ENCODE results near the gene ST6GALNAC1. TPM values are rescaled to one million over a fixed set of nuclear protein-coding genes. Genes with fewer than 3 reads are reported as not detected.

The ST6GALNAC1 gene
- total RNA-seq, 1 experiment from 2014 or later: not detected

DNA sequence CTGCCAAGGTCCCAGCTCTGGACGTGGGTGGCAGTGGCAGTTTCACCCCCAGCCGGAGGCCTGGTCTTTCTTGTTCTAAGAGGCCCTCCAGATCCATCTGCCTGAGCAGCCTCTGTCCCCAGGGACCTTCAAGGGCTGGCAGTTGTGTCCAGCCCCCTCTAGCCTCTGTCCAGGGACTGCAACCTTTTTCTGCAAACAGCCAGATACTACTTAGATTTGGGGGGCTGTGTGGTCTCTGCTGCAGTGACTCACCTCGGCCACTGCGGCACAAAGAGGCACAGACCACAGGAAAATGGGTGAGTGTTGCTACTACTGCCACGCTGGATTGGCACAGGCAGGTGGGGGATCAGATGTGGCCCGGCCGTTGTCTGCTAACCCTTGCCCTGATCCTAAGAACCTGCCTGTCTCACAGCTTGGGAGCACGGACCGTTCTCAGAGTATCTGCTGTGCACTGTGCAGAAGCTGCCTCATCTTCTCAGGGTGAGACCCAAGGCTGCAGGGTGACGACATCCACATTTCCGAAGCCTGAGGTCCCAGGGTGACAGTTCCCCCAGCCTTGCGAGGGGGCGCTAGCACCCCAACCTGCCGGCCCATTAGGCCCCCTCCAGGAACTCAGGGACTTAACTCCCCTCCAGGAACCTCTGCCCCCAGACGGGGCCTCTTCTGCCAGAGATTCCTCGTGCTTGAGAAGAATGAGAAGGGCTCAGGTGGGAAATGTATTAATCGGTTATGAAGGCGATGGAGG lies 39.6 kb upstream of the ST6GALNAC1 start:
- Histone ChIP-seq H3K4me1 (ENCODE audit: control insufficient read depth in 1 of 2, insufficient read depth in 2 of 2, low read length in 2 of 2) (peaks cover 8 to 10% of the 10 kb centered on the region in 2 experiments), H3K9me3 (ENCODE audit: control insufficient read depth in 1 of 2, insufficient read depth in 1 of 2, low read depth in 1 of 2, low read length in 2 of 2) (no peaks in the 10 kb centered on the region), H3K4me3 (replicated peaks in 1 of 2; ENCODE audit: low read depth in 1 of 2, low read length in 2 of 2) (no peak overlapping the region), H3K9ac (ENCODE audit: low read length) (no peak overlapping the region), H3K9me2 (ENCODE audit: insufficient read depth) (no peaks in the 10 kb centered on the region), H3K4me2 (ENCODE audit: low read length) (no peak overlapping the region), H3K79me2 (ENCODE audit: insufficient read depth, low read length) (no peaks in the 10 kb centered on the region), H4K20me1 (ENCODE audit: insufficient read depth) (no peaks in the 10 kb centered on the region), H3K36me3 (ENCODE audit: control insufficient read depth in 1 of 2, insufficient read depth in 2 of 2, low read length in 2 of 2) (peaks cover 0 to 2% of the 10 kb centered on the region in 2 experiments; a peak in 1 of 4 replicates), H3K27me3 (ENCODE audit: insufficient read depth, low read length) (no peaks in the 10 kb centered on the region), H2AFZ (ENCODE audit: low read depth, low read length, poor library complexity, severe bottlenecking) (no peak overlapping the region), H3K27ac (ENCODE audit: low read depth, low read length) (no peak overlapping the region)
- RAD21 ChIA-PET (ENCODE audit: low non-redundant PET in 1 of 2, low total read pairs in 2 of 2, uncharacterized antibody in 2 of 2, unreplicated experiment in 2 of 2): no interaction called here
- POLR2A ChIA-PET: interaction anchor here (3.5 kb wide), 1 partner anchor 12 kb away, joined by 17 read pairs; no protein-coding TSS in a partner anchor
- no TSS peak for BruUV-seq (replicated peaks)
- CTCF ChIA-PET: interaction anchor here (1.8 to 2.8 kb wide), 2 partner anchors 11 to 28 kb away, joined by 5 to 12 read pairs; partner anchors contain the start of gene MXRA7
- TF ChIP-seq RAD21 (IDR thresholded peaks at IDR 0.05; ENCODE audit: low read depth): peak; percentile 21; the same call in 1 of the 2 replicates
- TF ChIP-seq, protein P1, sequence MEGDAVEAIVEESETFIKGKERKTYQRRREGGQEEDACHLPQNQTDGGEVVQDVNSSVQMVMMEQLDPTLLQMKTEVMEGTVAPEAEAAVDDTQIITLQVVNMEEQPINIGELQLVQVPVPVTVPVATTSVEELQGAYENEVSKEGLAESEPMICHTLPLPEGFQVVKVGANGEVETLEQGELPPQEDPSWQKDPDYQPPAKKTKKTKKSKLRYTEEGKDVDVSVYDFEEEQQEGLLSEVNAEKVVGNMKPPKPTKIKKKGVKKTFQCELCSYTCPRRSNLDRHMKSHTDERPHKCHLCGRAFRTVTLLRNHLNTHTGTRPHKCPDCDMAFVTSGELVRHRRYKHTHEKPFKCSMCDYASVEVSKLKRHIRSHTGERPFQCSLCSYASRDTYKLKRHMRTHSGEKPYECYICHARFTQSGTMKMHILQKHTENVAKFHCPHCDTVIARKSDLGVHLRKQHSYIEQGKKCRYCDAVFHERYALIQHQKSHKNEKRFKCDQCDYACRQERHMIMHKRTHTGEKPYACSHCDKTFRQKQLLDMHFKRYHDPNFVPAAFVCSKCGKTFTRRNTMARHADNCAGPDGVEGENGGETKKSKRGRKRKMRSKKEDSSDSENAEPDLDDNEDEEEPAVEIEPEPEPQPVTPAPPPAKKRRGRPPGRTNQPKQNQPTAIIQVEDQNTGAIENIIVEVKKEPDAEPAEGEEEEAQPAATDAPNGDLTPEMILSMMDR (IDR thresholded peaks at IDR 0.05 in 2 of 3, conservative IDR thresholded peaks at IDR 0.05 in 1 of 3; ENCODE audit: borderline replicate concordance in 1 of 3, insufficient read depth in 1 of 3, low read depth in 2 of 3, low read length in 2 of 3): peak in 2 of 3 experiments; percentile 20 to 36; a peak in 2 of 6 replicates
- TF ChIP-seq EZH2 (IDR thresholded peaks at IDR 0.05): no peak
- ATAC-seq (no peak), DNase-seq (ENCODE audit: low read depth, low spot score) (no peak)
- intact Hi-C loops (cut with micrococcal nuclease): no loop called here

DNA sequence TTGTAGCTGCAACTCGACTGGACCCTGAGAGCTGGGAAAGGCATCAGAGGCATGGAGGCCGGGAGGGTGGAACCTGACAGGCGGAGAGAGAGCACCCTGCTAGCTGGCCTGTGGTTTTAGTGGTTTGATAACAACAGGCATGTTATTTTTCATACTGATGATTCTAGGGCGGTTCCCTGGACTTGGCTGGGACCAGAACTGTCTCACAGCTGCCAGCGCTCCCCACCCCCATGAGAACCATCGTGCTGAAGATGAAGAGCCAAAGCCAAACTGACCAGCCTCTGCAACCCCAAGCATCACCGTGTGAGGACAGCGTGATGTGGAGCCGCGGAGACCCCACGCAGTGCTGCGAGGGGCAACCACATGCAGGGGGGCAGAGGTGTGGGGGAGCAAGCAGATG lies 38.7 kb upstream of the ST6GALNAC1 start:
- Histone ChIP-seq H3K27me3 (ENCODE audit: insufficient read depth, low read length) (no peaks in the 10 kb centered on the region), H3K9me2 (ENCODE audit: insufficient read depth) (no peaks in the 10 kb centered on the region), H4K20me1 (ENCODE audit: insufficient read depth) (no peaks in the 10 kb centered on the region), H3K9me3 (ENCODE audit: control insufficient read depth in 1 of 2, insufficient read depth in 1 of 2, low read depth in 1 of 2, low read length in 2 of 2) (no peaks in the 10 kb centered on the region), H3K36me3 (ENCODE audit: control insufficient read depth in 1 of 2, insufficient read depth in 2 of 2, low read length in 2 of 2) (peaks cover 0 to 2% of the 10 kb centered on the region in 2 experiments; a peak in 1 of 4 replicates), H3K79me2 (ENCODE audit: insufficient read depth, low read length) (no peaks in the 10 kb centered on the region), H3K27ac (ENCODE audit: low read depth, low read length) (no peak overlapping the region), H3K9ac (ENCODE audit: low read length) (no peak overlapping the region), H2AFZ (ENCODE audit: low read depth, low read length, poor library complexity, severe bottlenecking) (no peak overlapping the region), H3K4me1 (ENCODE audit: control insufficient read depth in 1 of 2, insufficient read depth in 2 of 2, low read length in 2 of 2) (peaks cover 0 to 1% of the 10 kb centered on the region in 2 experiments; a peak in 2 of 4 replicates), H3K4me3 (replicated peaks in 1 of 2; ENCODE audit: low read depth in 1 of 2, low read length in 2 of 2) (no peak overlapping the region), H3K4me2 (ENCODE audit: low read length) (no peak overlapping the region)
- ChIA-PET POLR2A (interaction anchor here (1.2 to 3.5 kb wide), 3 partner anchors 11 to 159 kb away, joined by 4 to 17 read pairs (median 7); no protein-coding TSS in a partner anchor), RAD21 (ENCODE audit: low non-redundant PET in 1 of 2, low total read pairs in 2 of 2, uncharacterized antibody in 2 of 2, unreplicated experiment in 2 of 2) (interaction anchor here (1.0 to 1.5 kb wide), 2 partner anchors 11 to 159 kb away, joined by 4 to 5 read pairs; no protein-coding TSS in a partner anchor), CTCF (interaction anchor here (0.9 to 2.8 kb wide), 16 partner anchors 11 to 385 kb away, joined by 3 to 33 read pairs (median 6); partner anchors contain the start of genes MXRA7 and PRCD)
- BruUV-seq (replicated peaks): no TSS peak
- ATAC-seq (no peak), DNase-seq (ENCODE audit: low read depth, low spot score) (no peak)
- intact Hi-C loops (cut with micrococcal nuclease): no loop called here
- no peak for TF ChIP-seq RAD21 (IDR thresholded peaks at IDR 0.05; ENCODE audit: low read depth)
- no peak for TF ChIP-seq JUND (IDR thresholded peaks at IDR 0.05)
- TF ChIP-seq, protein P1 (IDR thresholded peaks at IDR 0.05 in 2 of 3, conservative IDR thresholded peaks at IDR 0.05 in 1 of 3; ENCODE audit: borderline replicate concordance in 1 of 3, insufficient read depth in 1 of 3, low read depth in 2 of 3, low read length in 2 of 3): no peak
- no peak for TF ChIP-seq POLR2A (IDR thresholded peaks at IDR 0.05; ENCODE audit: borderline replicate concordance, extremely low read depth, insufficient read depth, insufficient read length)
- TF ChIP-seq, protein P2, sequence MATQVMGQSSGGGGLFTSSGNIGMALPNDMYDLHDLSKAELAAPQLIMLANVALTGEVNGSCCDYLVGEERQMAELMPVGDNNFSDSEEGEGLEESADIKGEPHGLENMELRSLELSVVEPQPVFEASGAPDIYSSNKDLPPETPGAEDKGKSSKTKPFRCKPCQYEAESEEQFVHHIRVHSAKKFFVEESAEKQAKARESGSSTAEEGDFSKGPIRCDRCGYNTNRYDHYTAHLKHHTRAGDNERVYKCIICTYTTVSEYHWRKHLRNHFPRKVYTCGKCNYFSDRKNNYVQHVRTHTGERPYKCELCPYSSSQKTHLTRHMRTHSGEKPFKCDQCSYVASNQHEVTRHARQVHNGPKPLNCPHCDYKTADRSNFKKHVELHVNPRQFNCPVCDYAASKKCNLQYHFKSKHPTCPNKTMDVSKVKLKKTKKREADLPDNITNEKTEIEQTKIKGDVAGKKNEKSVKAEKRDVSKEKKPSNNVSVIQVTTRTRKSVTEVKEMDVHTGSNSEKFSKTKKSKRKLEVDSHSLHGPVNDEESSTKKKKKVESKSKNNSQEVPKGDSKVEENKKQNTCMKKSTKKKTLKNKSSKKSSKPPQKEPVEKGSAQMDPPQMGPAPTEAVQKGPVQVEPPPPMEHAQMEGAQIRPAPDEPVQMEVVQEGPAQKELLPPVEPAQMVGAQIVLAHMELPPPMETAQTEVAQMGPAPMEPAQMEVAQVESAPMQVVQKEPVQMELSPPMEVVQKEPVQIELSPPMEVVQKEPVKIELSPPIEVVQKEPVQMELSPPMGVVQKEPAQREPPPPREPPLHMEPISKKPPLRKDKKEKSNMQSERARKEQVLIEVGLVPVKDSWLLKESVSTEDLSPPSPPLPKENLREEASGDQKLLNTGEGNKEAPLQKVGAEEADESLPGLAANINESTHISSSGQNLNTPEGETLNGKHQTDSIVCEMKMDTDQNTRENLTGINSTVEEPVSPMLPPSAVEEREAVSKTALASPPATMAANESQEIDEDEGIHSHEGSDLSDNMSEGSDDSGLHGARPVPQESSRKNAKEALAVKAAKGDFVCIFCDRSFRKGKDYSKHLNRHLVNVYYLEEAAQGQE (IDR thresholded peaks at IDR 0.05; ENCODE audit: low read depth): no peak
- TF ChIP-seq EZH2 (IDR thresholded peaks at IDR 0.05): no peak
- TF ChIP-seq, protein P3, sequence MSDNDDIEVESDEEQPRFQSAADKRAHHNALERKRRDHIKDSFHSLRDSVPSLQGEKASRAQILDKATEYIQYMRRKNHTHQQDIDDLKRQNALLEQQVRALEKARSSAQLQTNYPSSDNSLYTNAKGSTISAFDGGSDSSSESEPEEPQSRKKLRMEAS (IDR thresholded peaks at IDR 0.05): no peak
- no peak for TF ChIP-seq ZNF274 (IDR thresholded peaks at IDR 0.05; ENCODE audit: low read depth, low read length)

Data from HCT116 (cell line).